HG02759 (cell line): ENCODE measurements around the gene EDA.
"Not testable (repeated sequence)": the region's sequence is repeated elsewhere in the genome, so short reads cannot be mapped to it uniquely, and the experiment has no call there.

Experiments used
- ATAC-seq: cut with Tn5 transposase; IDR thresholded peaks from one replicate; pipeline ENCODE4 v1.9.1; 2021; ENCODE audit warnings: mild to moderate bottlenecking, moderate library complexity; ENCODE audit not compliant: unreplicated experiment

Gene EDA

GRCh38 chrX:69741721-69742120, 125.8 kb downstream of the EDA start:
- ATAC-seq: no peak

- ATAC-seq: no peak
Observed at GRCh38 chrX:69746051-69746450, 130.1 kb downstream of the EDA start.

- no peak for ATAC-seq
Observed at GRCh38 chrX:69748055-69748454, 132.1 kb downstream of the EDA start.

GRCh38 chrX:69759921-69760625, 144.2 kb downstream of the EDA start:
- ATAC-seq: no peak

GRCh38 chrX:69761633-69762032, 145.7 kb downstream of the EDA start:
- no peak for ATAC-seq

- no peak for ATAC-seq
Observed at GRCh38 chrX:69762340-69762739, 146.4 kb downstream of the EDA start.

GRCh38 chrX:69793260-69793935, 177.5 kb downstream of the EDA start:
- no peak for ATAC-seq

GRCh38 chrX:69795702-69796101, 179.8 kb downstream of the EDA start:
- no peak for ATAC-seq

- no peak for ATAC-seq
Observed at GRCh38 chrX:69807400-69807799, 191.5 kb downstream of the EDA start.

- ATAC-seq: no peak
Observed at GRCh38 chrX:69808375-69808774, 192.5 kb downstream of the EDA start.

- no peak for ATAC-seq
Observed at GRCh38 chrX:69813677-69814076, 197.8 kb downstream of the EDA start.

GRCh38 chrX:69815063-69815462, 199.2 kb downstream of the EDA start:
- no peak for ATAC-seq

- no peak for ATAC-seq
Observed at GRCh38 chrX:69815519-69815918, 199.6 kb downstream of the EDA start.

- ATAC-seq: no peak
Observed at GRCh38 chrX:69844636-69845035, 228.7 kb downstream of the EDA start.

GRCh38 chrX:69859999-69860398, 244.1 kb downstream of the EDA start:
- ATAC-seq: not testable (repeated sequence)

GRCh38 chrX:69876221-69876620, 260.3 kb downstream of the EDA start:
- no peak for ATAC-seq

GRCh38 chrX:69884210-69884609, 268.3 kb downstream of the EDA start:
- ATAC-seq: no peak

GRCh38 chrX:69896046-69896445, 280.1 kb downstream of the EDA start:
- no peak for ATAC-seq

- ATAC-seq: no peak
Observed at GRCh38 chrX:69900491-69900890, 284.6 kb downstream of the EDA start.

GRCh38 chrX:69906447-69906846, 290.5 kb downstream of the EDA start:
- no peak for ATAC-seq

- ATAC-seq: no peak
Observed at GRCh38 chrX:69914781-69915180, 298.9 kb downstream of the EDA start.

GRCh38 chrX:69919749-69920148, 303.8 kb downstream of the EDA start:
- ATAC-seq: no peak

GRCh38 chrX:69932323-69932722, 316.4 kb downstream of the EDA start:
- ATAC-seq: no peak
